H9 (cell line): ENCODE measurements around the gene WBP2. TPM values are rescaled to one million over a fixed set of nuclear protein-coding genes. Genes with fewer than 3 reads are reported as not detected.

Experiments used
- DNase-seq: peaks from one replicate; pipeline ENCODE4 v3.0.0-alpha.2; 2017
- H2AFZ ChIP-seq: one replicate; pipeline ENCODE4 v1.6.1; 2013; ENCODE audit warnings: mild to moderate bottlenecking, low read length, control low read depth, moderate library complexity
- H2AK5ac ChIP-seq: 2 replicates; pipeline ENCODE4 v1.6.1; 2013; ENCODE audit warnings: low read length, control low read depth, mixed read lengths; ENCODE audit not compliant: insufficient read length
- H2BK120ac ChIP-seq: one replicate; pipeline ENCODE4 v1.6.1; 2013; ENCODE audit warnings: low read depth, mild to moderate bottlenecking, low read length, control low read depth, inconsistent platforms; ENCODE audit not compliant: poor library complexity, severe bottlenecking
- H2BK12ac ChIP-seq: 2 replicates; pipeline ENCODE4 v1.6.1; 2013; ENCODE audit warnings: low read length, control low read depth, mixed read lengths, low read depth; ENCODE audit not compliant: insufficient read length
- H2BK15ac ChIP-seq: 2 replicates; pipeline ENCODE4 v1.6.1; 2013; ENCODE audit warnings: low read depth, low read length, control low read depth
- H2BK20ac ChIP-seq: one replicate; pipeline ENCODE4 v1.6.1; 2013; ENCODE audit warnings: low read depth, mild to moderate bottlenecking, low read length, control low read depth, inconsistent platforms; ENCODE audit not compliant: poor library complexity, severe bottlenecking
- H2BK5ac ChIP-seq: 2 replicates; pipeline ENCODE4 v1.6.1; 2013; ENCODE audit warnings: low read length, control low read depth, mixed read lengths; ENCODE audit not compliant: insufficient read length
- H3K14ac ChIP-seq: 2 replicates; pipeline ENCODE4 v1.6.1; 2013; ENCODE audit warnings: low read length, control low read depth; ENCODE audit not compliant: insufficient read depth
- H3K18ac ChIP-seq: 2 replicates; pipeline ENCODE4 v1.6.1; 2013; ENCODE audit warnings: low read depth, mild to moderate bottlenecking, mixed read lengths, low read length, control low read depth; ENCODE audit not compliant: insufficient read length
- H3K23ac ChIP-seq: 2 replicates; pipeline ENCODE4 v1.6.1; 2013; ENCODE audit warnings: low read length, control low read depth, mixed read lengths, low read depth; ENCODE audit not compliant: insufficient read length
- H3K23me2 ChIP-seq: 2 replicates; pipeline ENCODE4 v1.6.1; 2013; ENCODE audit warnings: low read depth, mild to moderate bottlenecking, mixed read lengths, low read length, control low read depth; ENCODE audit not compliant: insufficient read length, poor library complexity, severe bottlenecking
- H3K27ac ChIP-seq: 2 replicates; pipeline ENCODE4 v1.5.1; 2013; ENCODE audit warnings: low read length, control low read depth, mixed read lengths, low read depth; ENCODE audit not compliant: insufficient read length
- H3K27me3 ChIP-seq: 2 replicates; pipeline ENCODE4 v1.6.1; 2013; ENCODE audit warnings: low read length, control low read depth, inconsistent platforms; ENCODE audit not compliant: insufficient read depth
- H3K4ac ChIP-seq: 2 replicates; pipeline ENCODE4 v1.6.1; 2013; ENCODE audit warnings: low read depth, mild to moderate bottlenecking, control low read depth, inconsistent platforms, low read length, moderate library complexity
- H3K4me1 ChIP-seq: 2 replicates; pipeline ENCODE4 v1.6.1; 2013; ENCODE audit warnings: low read length, control low read depth, inconsistent platforms; ENCODE audit not compliant: insufficient read depth
- H3K4me2 ChIP-seq: 2 replicates; pipeline ENCODE4 v1.6.1; 2013; ENCODE audit warnings: low read length, control low read depth, mixed read lengths; ENCODE audit not compliant: insufficient read length, insufficient read depth
- H3K56ac ChIP-seq: 2 replicates; pipeline ENCODE4 v1.6.1; 2013; ENCODE audit warnings: low read depth, mild to moderate bottlenecking, mixed read lengths, low read length, control low read depth; ENCODE audit not compliant: insufficient read length
- H3K79me1 ChIP-seq: 2 replicates; pipeline ENCODE4 v1.6.1; 2013; ENCODE audit warnings: low read depth, mild to moderate bottlenecking, moderate library complexity, low read length, control low read depth, inconsistent platforms; ENCODE audit not compliant: insufficient read depth, poor library complexity, severe bottlenecking
- H3K79me2 ChIP-seq: 2 replicates; pipeline ENCODE4 v1.6.1; 2013; ENCODE audit warnings: low read length, control low read depth, inconsistent platforms; ENCODE audit not compliant: insufficient read depth
- H3K9ac ChIP-seq: 2 replicates; pipeline ENCODE4 v1.6.1; 2013; ENCODE audit warnings: low read length, control low read depth, mixed read lengths; ENCODE audit not compliant: insufficient read length; ENCODE audit errors: extremely low read depth
- H3K9me3 ChIP-seq: one replicate; pipeline ENCODE4 v1.6.1; 2013; ENCODE audit warnings: low read depth, low read length, inconsistent platforms; ENCODE audit not compliant: control insufficient read depth
- H3T11ph ChIP-seq: one replicate; pipeline ENCODE4 v1.6.1; 2013; ENCODE audit warnings: mild to moderate bottlenecking, low read length, control low read depth, inconsistent platforms
- H4K20me1 ChIP-seq: one replicate; pipeline ENCODE4 v1.6.1; 2013; ENCODE audit not compliant: control insufficient read depth, insufficient read length, insufficient read depth
- H4K5ac ChIP-seq: 2 replicates; pipeline ENCODE4 v1.6.1; 2013; ENCODE audit warnings: low read depth, mild to moderate bottlenecking, mixed read lengths, low read length, control low read depth; ENCODE audit not compliant: insufficient read length
- H4K8ac ChIP-seq: replicated peaks from 2 replicates; pipeline ENCODE4 v1.6.1; 2013; ENCODE audit warnings: low read length, control low read depth, mixed read lengths, low read depth; ENCODE audit not compliant: insufficient read length
- H4K91ac ChIP-seq: 2 replicates; pipeline ENCODE4 v1.6.1; 2013; ENCODE audit warnings: low read depth, mild to moderate bottlenecking, moderate library complexity, mixed read lengths, low read length, control low read depth; ENCODE audit not compliant: insufficient read length
- H3K27ac Mint-ChIP-seq, 3 experiments: 2 replicates in 2 of 3; 3 replicates in 1 of 3; pipeline ENCODE4 v1.8.0; 2020 to 2021; ENCODE audit warnings: mixed read lengths in 3 of 3, mild to moderate bottlenecking in 1 of 3, moderate library complexity in 1 of 3
- H3K27me3 Mint-ChIP-seq: 2 replicates; pipeline ENCODE4 v1.8.0; 2021; ENCODE audit warnings: low read depth, mild to moderate bottlenecking, moderate library complexity, mixed read lengths
- H3K36me3 Mint-ChIP-seq, 3 experiments: 2 replicates in 2 of 3; 3 replicates in 1 of 3; pipeline ENCODE4 v1.8.0; 2020 to 2021; ENCODE audit warnings: low read depth in 3 of 3, mixed read lengths in 3 of 3; ENCODE audit not compliant: insufficient read depth in 1 of 3
- H3K4me1 Mint-ChIP-seq, 2 experiments: 2 replicates each; pipeline ENCODE4 v1.8.0; 2020; ENCODE audit warnings: mixed read lengths in 2 of 2
- H3K4me3 Mint-ChIP-seq, 2 experiments: 2 replicates in 1 of 2; 3 replicates in 1 of 2; pipeline ENCODE4 v1.8.0; 2020 to 2021; ENCODE audit warnings: mild to moderate bottlenecking in 2 of 2, mixed read lengths in 2 of 2, moderate library complexity in 1 of 2
- H3K9me3 Mint-ChIP-seq, 2 experiments: 2 replicates in 1 of 2; 3 replicates in 1 of 2; pipeline ENCODE4 v1.8.0; 2020; ENCODE audit warnings: mild to moderate bottlenecking in 2 of 2, mixed read lengths in 2 of 2, moderate library complexity in 1 of 2
- CTCF ChIP-seq: fragments of 200-600 bp; sonication (generic); conservative IDR thresholded peaks from 3 replicates; pipeline ENCODE4 v1.8.0; 2021; ENCODE audit warnings: antibody characterized with exemption, mild to moderate bottlenecking
- WGBS: extraction: QIAGEN DNeasy Blood & Tissue Kit; methylation state at CpG from one replicate; pipeline ENCODE4 v1.1.7; 2013; ENCODE audit warnings: missing lambda C conversion rate, low lambda C conversion rate, mixed read lengths; ENCODE audit not compliant: insufficient read length; ENCODE audit errors: extremely low coverage; 5-methylcytosine and 5-hydroxymethylcytosine counted together
- total RNA-seq: library from RNA; stranded (reverse); gene quantifications from 2 replicates; pipeline ENCODE4 v1.2.1, GENCODE V29; 2021

WBP2 gene
- total RNA-seq, 1 experiment from 2014 or later: 63.2 TPM

DNA sequence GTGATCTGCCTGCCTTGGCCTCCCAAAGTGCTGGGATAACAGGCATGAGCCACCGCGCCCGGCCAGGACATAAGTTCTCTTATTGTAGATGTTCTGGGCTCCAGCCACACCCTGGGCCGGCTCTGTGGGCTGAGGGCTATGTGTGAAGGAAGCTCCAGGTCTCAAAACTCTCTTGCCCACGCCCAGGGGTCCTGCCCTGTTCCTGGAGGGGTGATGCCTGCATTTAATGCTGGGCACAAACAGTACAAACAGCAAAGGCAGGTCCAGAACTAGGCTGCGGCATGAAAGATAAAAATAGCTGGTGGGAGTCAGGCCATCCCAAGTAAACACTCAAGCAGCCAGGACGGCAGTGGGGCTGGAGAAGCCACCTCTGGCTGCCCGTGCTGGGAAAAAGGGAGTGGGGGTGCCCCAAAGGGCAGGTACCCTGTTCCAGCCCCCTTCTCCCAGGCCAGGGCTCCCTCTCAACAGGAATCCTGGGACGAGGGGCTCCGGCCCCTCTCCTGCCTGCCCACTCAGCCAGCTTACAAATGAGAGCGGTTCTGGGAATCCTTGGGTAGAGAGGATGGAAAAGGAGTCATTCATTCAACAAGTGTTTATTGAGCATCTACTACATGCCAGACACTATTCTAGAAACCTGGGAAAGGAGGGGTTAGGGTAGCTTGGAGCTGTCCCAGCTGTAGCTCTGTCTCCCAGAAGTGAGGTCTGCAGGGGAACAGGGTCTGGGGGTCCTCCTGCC lies 18.6 kb upstream of the WBP2 start:
- Histone ChIP-seq H3K27ac (no peak overlapping the region), H3K27me3 (peaks cover 3% of the 10 kb centered on the region; the same call in 1 of the 2 replicates)

More for the DNA sequence above, 18.6 kb upstream of the WBP2 start:
- no peak overlapping the region for H2AFZ ChIP-seq
- H2BK15ac ChIP-seq: no peak overlapping the region
- DNase-seq: no peak
- Mint-ChIP-seq H3K9me3 (no peaks in the 10 kb centered on the region), H3K27ac (peak overlapping the region in 1 of 3 experiments; percentile 52; a peak in 1 of 7 replicates), H3K27me3 (peaks cover 18% of the 10 kb centered on the region), H3K4me3 (no peak overlapping the region), H3K4me1 (peaks cover 27 to 29% of the 10 kb centered on the region in 2 experiments), H3K36me3 (no peaks in the 10 kb centered on the region; a peak in 2 of 7 replicates)
- no peak overlapping the region for H3T11ph ChIP-seq
- peaks cover 10% of the 10 kb centered on the region for H3K23me2 ChIP-seq
- no CpG with 5 or more reads among the region's 11 CpGs for WGBS
- no peak overlapping the region for H4K91ac ChIP-seq
- H2BK5ac ChIP-seq: no peak overlapping the region
- no peak overlapping the region for H3K14ac ChIP-seq
- H3K4me2 ChIP-seq: no peak overlapping the region
- TF ChIP-seq CTCF: no peak
- H3K56ac ChIP-seq: no peak overlapping the region
- H4K5ac ChIP-seq: no peak overlapping the region
- H2AK5ac ChIP-seq: no peak overlapping the region
- no peak overlapping the region for H3K9ac ChIP-seq
- H2BK120ac ChIP-seq: no peak overlapping the region
- no peak overlapping the region for H3K18ac ChIP-seq
- no peak overlapping the region for H2BK12ac ChIP-seq
- no peak overlapping the region for H2BK20ac ChIP-seq
- no peaks in the 10 kb centered on the region for H3K79me2 ChIP-seq
- no peaks in the 10 kb centered on the region for H3K79me1 ChIP-seq
- no peak overlapping the region for H4K8ac ChIP-seq
- no peak overlapping the region for H3K4ac ChIP-seq
- no peaks in the 10 kb centered on the region for H4K20me1 ChIP-seq
- H3K9me3 ChIP-seq: no peaks in the 10 kb centered on the region
- H3K4me1 ChIP-seq: peaks cover 3% of the 10 kb centered on the region; the same call in 1 of the 2 replicates
- H3K23ac ChIP-seq: no peak overlapping the region
